NCI-H128 (cell line): ENCODE measurements around the gene GXYLT1.
"Not testable (repeated sequence)": the region's sequence is repeated elsewhere in the genome, so short reads cannot be mapped to it uniquely, and the experiment has no call there.

Experiments
- DNase-seq: peaks from one replicate; lab custom pipeline; 2025; ENCODE audit not compliant: unreplicated experiment; lab: John Stamatoyannopoulos, UW

GXYLT1 gene

DNA sequence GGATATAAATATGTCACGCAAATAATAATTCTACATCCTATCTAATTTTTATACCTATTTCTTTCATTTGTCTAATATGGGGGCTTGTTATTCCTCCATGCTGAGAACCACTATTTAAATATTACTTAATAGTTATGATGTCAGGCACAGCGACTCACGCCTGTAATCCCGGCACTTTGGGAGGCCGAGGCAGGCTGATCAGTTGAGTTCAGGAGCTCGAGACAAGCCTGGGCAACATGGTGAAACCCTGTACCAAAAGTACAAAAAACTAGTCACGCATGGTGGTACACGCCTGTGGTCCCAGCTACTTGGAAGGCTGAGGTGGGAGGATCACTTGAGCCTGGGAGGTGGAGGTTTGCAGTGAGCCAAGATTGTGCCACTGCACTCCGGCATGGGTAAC, 45.2 kb downstream of the GXYLT1 start:
- DNase-seq = no peak

DNA sequence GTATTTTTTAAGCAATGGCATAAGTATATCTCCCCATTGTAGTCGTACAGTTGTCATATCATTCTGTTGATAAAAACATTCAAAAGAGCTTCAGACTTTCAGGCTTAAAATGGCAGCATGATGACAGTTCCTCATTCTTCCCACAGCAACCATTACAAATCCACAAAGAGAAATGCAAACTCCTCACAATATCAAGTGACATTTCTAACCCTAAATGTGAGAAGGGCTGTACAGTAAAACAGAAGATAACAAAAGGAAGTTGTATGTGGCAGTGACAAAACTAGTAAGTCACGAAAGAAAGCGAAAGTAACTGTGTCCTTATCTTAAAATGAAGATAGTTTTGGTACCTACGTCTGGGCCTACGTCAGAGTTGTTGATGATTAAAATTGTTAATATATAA, 46.7 kb downstream of the GXYLT1 start:
- DNase-seq = no peak

DNA sequence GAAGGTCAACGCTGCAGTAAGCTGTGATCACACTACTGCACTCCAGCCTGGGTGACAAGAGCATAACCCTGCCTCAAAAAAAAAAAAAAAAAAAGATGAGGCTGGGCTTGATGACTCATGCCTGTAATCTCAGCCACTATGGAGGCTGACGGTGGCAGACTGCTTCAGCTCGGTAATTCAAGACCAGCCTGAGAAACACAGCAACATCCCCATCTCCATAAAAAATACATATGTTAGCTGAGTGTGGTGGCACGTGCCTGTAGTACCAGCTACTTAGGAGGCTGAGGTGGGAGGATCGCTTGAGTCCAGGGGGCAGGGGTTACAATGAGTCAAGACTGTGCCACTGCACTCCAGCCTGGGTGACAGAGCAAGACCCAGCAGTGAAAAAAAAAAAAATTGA, 50.4 kb downstream of the GXYLT1 start:
- no peak for DNase-seq

DNA sequence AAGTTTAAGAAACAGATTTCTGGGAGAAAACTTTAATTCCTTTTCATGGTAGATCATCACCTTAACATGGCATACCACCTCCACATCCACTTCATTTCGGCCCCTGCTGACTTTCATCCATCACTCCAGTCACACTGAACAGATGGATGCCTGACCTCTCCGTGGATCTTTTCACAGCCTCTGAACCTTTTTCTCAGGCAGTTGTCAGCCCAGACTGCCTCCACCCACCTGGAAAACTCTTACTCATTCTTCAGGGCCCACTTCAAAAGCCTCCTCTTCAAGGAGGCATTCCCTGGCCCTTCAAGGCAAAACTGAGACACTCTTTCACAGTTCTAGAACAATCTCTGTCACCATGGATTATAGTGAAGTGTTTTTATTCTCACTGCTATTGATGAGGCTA, 52.9 kb downstream of the GXYLT1 start:
- no peak for DNase-seq

DNA sequence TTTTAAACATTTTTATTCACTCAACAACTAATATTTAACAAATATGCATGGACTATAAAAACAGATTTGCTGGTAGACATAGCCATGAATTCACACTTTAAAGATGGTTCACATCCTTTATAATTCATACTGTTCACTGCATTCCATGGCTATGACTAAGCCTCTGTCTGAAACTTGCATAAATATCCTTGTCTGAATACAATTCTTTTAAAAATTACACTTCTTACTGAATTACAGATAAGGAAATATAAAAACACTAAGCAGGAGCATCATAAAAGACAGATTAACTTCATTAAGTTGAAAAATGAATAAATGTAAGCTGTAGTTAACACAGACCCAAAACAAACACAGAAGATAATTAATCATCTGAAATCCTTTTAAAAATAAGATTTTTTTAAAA, 53.8 kb downstream of the GXYLT1 start:
- no peak for DNase-seq

DNA sequence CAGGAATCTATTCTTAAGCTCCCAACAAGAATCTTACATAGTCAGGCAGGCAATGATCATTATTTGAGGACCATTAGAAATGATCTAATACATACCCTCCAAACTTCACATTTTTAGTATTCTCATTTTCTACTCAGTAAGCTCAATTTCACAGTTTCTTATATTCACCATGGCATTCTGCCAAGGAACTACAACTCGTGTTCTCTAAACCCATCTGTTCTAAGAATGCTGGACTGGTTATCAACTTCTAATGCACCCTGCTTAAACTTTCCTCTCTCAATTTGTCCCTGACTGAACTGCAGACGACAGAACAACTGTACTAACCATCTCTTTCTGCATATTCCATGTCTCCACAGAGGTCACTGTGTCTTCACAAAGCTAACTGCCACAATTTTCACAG, 58.6 kb downstream of the GXYLT1 start:
- no peak for DNase-seq

DNA sequence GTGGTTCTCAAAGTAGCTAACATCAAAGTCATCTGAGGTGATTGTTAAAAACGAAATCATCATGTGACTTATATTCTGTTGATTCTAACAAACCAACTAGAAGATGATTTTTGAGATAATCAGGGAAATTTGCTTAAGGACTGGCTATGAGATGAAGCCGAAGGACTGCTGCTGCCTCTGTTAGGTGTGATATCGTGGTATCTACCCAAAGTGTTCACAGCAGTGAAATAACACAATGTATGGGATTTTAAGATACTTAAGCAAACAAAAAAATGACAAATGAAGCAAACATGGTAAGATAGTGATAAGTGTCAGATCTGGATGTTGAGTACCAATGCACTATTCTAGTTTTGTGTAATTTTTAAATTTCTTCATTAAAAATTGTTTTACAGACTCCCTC, 59.1 kb downstream of the GXYLT1 start:
- no peak for DNase-seq

DNA sequence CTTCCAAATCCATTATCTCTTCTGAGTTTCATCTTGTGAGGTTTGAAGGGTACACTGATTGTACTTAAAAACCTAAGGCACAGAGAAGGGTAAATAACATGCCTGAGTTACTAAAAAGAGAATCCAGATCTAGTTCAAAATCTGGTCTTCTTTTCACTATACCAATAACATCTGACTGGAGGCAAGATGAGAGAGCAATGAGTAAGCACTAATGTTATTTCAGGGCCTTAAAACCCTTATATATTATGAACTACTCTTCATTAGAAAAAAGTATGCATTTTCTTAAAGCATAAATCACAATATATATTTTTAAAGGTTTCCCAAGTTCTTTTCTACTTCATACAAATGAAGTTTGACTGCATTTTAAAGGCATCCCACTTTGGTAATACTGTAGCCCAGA, 60.2 kb downstream of the GXYLT1 start:
- no peak for DNase-seq

DNA sequence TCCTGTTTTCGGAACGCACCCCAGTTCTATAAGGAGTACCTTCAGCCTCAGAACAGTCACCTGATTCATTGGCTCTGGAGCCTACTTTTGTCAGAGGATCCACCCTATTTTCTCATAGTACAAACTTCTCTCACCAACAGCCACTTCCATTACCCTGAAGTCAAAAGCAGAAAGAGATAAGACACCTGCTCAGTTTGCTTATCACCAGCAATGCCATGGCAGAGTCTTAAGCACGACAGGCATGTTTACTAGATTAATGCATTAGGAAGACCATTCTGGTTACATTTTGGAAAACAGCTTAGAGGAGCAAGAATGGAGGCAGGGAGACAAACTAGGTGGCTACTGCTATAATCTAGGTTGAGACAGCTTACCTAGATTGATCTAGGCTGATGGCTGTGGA, 67.7 kb downstream of the GXYLT1 start:
- no peak for DNase-seq

DNA sequence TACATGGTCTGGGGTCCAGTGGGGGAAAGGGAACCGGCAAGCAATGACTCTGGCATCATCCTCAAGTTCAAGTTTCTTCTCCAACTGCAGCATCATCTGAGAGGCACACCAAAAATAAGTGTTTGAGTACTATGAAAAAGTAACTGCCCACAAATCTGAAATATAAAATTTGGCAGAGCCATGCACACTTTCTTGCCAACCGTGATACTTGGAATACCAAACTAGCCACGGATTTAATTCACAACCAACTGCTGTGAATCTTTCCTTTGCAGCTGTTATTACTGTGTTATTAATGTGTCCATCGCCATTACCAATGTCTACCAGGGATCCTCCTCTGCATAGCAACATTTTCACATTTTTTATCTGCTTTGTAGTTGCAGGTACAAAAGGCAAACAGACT, 74.6 kb downstream of the GXYLT1 start:
- no peak for DNase-seq

DNA sequence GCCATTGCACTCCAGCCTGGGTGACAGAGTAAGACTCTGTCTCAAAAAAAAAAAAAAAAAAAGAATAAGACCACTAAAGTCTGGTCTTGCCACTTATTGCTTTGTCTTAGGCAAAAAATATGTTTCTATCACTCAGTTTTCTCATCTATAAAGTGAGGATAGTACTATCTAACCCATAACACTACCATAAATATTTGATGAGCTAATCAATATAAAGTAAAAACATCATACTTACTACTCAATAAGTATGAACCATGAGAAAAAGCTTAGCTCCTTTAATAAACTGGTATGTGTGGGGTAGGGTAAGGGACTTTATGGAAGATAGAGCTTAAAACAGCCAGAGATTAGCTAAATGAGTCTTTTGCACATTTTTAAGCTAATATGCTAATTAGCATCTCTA, 85.5 kb downstream of the GXYLT1 start:
- no peak for DNase-seq

DNA sequence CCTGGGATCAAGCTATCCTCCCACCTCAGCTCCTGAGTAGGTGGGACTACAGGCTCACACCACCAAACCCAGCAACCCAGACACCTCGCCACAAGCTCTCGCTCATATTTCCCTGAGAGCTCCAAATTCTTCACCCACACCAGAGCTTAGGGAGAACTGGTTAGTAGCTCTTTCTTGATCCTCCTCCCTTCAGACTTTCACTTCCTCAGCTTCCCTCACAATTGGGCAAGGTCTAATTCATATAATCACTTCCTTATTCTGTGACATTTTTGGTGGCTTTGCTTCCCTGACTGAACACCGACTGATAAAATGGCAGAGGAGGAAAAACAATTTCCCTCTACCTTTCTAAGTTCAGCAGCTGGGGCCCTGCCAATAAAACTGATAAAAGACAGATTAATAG, 88.5 kb downstream of the GXYLT1 start:
- DNase-seq = no peak

DNA sequence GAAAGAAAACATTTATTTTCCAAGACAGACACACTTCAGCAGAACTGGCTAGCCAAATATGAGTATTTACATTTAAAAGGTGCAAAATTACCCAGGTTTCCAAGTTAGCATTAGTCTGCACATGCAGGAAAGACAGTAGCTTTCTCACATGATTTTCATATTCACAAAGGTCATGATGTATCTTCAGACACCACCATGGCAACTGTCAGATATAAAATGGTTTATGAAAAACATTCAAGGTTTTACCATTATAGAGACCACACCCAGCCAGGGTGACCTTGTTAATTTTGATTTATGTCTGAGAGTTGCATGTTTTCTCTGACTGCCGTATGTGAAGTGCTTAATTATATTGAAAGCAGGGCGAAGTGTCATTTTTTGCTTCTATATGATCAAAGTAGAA, 91.2 kb downstream of the GXYLT1 start:
- no peak for DNase-seq

DNA sequence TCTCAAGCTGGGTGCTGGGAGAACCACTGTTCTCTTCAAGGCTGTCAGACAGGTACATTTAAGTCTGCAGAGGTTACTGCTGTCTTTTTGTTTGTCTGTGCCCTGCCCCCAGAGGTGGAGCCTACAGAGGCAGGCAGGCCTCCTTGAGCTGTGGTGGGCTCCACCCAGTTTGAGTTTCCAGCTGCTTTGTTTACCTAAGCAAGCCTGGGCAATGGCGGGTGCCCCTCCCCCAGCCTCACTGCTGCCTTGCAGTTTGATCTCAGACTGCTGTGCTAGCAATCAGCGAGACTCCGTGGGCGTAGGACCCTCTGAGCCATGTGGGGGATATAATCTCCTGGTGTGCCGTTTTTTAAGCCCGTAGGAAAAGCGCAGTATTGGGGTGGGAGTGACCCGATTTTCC, 95.7 kb downstream of the GXYLT1 start:
- not testable (repeated sequence) for DNase-seq

DNA sequence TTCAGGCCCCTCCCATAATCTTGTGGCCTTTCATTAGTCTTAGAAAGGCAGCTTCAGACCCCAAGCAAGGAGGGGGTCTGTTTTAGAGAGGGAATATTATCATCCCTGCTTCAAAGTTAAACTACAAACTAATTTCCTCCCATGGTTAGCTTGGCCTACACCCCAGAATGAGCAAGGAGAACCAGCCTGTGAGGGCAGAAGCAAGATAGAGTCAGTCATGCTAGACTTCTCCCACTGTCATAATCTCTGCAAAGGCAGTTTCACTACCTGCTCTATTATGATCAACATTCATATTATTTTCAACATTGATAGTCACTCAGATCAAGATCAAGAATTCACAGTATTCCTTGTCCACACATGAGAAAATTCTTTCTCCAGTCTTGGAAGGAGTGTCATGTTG, 105.1 kb downstream of the GXYLT1 start:
- no peak for DNase-seq

DNA sequence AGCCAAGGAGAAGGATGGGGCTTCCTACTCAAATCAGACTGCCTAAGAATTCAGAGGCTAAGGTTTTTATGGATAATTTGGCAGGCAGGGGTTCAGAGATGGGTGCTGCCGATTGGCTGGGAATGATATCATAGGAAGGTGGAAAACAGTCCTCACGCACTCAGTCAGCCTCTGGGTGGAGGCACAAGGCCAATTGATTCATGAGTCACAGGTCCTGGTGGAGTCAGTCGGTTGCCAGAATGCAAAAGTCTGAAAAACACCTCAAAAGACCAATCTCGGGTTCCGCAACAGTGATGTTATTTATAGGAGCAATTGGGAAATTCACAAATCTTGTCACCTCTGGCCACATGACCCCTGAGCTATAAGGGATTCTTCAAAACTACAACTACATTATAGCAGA, 105.5 kb downstream of the GXYLT1 start:
- DNase-seq = no peak

DNA sequence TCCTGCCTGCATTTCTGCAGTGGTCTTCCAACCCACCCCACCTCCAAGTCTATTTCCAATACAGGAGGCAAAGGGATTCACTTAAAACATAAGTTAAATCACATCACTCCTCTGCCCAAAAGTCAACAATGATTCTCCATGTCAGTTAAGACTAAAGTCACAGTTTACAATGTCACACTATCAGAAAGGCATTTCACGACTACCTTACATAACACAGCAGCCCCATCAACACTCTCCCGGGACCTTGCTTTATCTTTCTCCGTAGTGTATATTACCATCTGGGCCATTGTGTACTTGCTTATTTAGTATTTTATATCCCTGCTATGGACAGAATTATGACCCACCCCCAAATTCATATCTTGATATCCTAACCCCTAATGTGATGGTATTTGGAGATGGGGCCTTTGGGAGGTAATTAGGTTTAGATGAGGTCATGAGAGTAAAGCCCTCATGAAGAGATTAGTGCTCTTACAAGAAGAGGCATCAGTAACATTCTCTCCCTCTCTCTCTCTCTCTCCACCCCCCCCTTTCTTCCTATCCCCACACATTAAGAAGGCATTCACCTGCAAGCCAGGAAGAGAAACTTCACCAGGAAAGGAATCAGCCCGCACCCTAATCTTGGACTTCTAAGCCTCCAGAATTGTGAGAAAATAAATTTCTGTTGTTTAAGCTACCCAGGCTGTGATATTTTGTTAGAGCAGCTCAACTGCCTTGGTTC, 112.7 kb downstream of the GXYLT1 start:
- no peak for DNase-seq
